ENCODE results near the gene BCL2L14.

GRCh38 chr12:12115514-12115913 is 44.8 kb downstream of the BCL2L14 start:
- no peak for TF ChIP-seq CTCF (IDR thresholded peaks at IDR 0.05)
- TF ChIP-seq POLR2A (IDR thresholded peaks at IDR 0.05), result no peak

Data from thyroid gland (tissue), 4 donors.